Thyroid gland (tissue), 4 donors: ENCODE results near the gene SAT1. TPM values are rescaled to one million over a fixed set of nuclear protein-coding genes. Genes with fewer than 3 reads are reported as not detected.

Experiments used
- DNase-seq, 2 donors: peaks; one replicate each; pipeline ENCODE4 v3.0.0-alpha.2; 2019
- H3K27ac ChIP-seq, 3 donors: fragments of 200-600 bp; sonication (generic); 1 replicate in 2 of 3; 2 replicates in 1 of 3; pipeline ENCODE4 v1.5.1; 2016 to 2019; ENCODE audit warnings: mild to moderate bottlenecking in 1 of 3, moderate library complexity in 1 of 3
- H3K27me3 ChIP-seq: fragments of 200-600 bp; sonication (generic); one replicate; pipeline ENCODE4 v1.5.1; 2019
- H3K36me3 ChIP-seq, 2 donors: fragments of 200-600 bp; sonication (generic); one replicate each; pipeline ENCODE4 v1.5.1; 2016 to 2019
- H3K4me1 ChIP-seq, 2 donors: fragments of 200-600 bp; sonication (generic); one replicate each; pipeline ENCODE4 v1.5.1; 2017 to 2019
- H3K4me3 ChIP-seq, 3 donors: fragments of 200-600 bp; sonication (generic); replicated peaks in 1 of 3; 1 replicate in 2 of 3; 2 replicates in 1 of 3; pipeline ENCODE4 v1.5.1; 2016; ENCODE audit warnings: mild to moderate bottlenecking in 1 of 3
- H3K9me3 ChIP-seq: fragments of 200-600 bp; sonication (generic); one replicate; pipeline ENCODE4 v1.5.1; 2017
- POLR2A ChIP-seq, 2 donors: fragments of 450-650 bp; IDR thresholded peaks; one replicate each; pipeline ENCODE4 v1.6.1; 2017; ENCODE audit warnings: antibody characterized with exemption in 2 of 2, mild to moderate bottlenecking in 2 of 2, moderate library complexity in 1 of 2
- WGBS, 2 donors: methylation state at CpG; one replicate each; pipeline ENCODE4 v1.1.5; 2017; 5-methylcytosine and 5-hydroxymethylcytosine counted together
- intact Hi-C: fragments of 100-400 bp; cut with DNase I; formaldehyde crosslinking; loops from one replicate; pipeline ENCODE4 v1.15.1; 2023
- small RNA-seq: library from RNA; depleted of rRNA; stranded (forward); fragments of <200 nt; gene quantifications from one replicate; pipeline ENCODE3, GENCODE V24; 2016
- total RNA-seq, 4 donors: library from RNA; depleted of rRNA; stranded (reverse); fragments of >200 nt; gene quantifications; one replicate each; pipeline ENCODE4 v1.2.3, GENCODE V29; 2016
- TF ChIP-seq, protein P1 (sequence below), 6 experiments: fragments of 200-600 bp in 3 of 6; fragments of 450-650 bp in 3 of 6; sonication (generic) in 3 of 6; IDR thresholded peaks; one replicate each; pipeline ENCODE4 v1.5.1; 2016 to 2019; ENCODE audit warnings: antibody characterized with exemption in 6 of 6, mild to moderate bottlenecking in 2 of 6, inconsistent platforms in 1 of 6, moderate library complexity in 1 of 6

Gene SAT1
- total RNA-seq, 4 donors from 2014 or later, result 768 to 1,187 (median 831) TPM

- DNase-seq, result no peak
- Histone ChIP-seq H3K27ac (no peak overlapping the region), H3K4me3 (no peak overlapping the region), H3K9me3 (no peaks in the 10 kb centered on the region), H3K27me3 (no peaks in the 10 kb centered on the region), H3K36me3 (no peaks in the 10 kb centered on the region), H3K4me1 (no peaks in the 10 kb centered on the region)
- TF ChIP-seq POLR2A (IDR thresholded peaks at IDR 0.05), result no peak
- TF ChIP-seq, protein P1, sequence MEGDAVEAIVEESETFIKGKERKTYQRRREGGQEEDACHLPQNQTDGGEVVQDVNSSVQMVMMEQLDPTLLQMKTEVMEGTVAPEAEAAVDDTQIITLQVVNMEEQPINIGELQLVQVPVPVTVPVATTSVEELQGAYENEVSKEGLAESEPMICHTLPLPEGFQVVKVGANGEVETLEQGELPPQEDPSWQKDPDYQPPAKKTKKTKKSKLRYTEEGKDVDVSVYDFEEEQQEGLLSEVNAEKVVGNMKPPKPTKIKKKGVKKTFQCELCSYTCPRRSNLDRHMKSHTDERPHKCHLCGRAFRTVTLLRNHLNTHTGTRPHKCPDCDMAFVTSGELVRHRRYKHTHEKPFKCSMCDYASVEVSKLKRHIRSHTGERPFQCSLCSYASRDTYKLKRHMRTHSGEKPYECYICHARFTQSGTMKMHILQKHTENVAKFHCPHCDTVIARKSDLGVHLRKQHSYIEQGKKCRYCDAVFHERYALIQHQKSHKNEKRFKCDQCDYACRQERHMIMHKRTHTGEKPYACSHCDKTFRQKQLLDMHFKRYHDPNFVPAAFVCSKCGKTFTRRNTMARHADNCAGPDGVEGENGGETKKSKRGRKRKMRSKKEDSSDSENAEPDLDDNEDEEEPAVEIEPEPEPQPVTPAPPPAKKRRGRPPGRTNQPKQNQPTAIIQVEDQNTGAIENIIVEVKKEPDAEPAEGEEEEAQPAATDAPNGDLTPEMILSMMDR (IDR thresholded peaks at IDR 0.05), result no peak
- intact Hi-C loops, result no loop called here
Measured at GRCh38 chrX:23826653-23827052, 43.7 kb downstream of the SAT1 start.

DNA sequence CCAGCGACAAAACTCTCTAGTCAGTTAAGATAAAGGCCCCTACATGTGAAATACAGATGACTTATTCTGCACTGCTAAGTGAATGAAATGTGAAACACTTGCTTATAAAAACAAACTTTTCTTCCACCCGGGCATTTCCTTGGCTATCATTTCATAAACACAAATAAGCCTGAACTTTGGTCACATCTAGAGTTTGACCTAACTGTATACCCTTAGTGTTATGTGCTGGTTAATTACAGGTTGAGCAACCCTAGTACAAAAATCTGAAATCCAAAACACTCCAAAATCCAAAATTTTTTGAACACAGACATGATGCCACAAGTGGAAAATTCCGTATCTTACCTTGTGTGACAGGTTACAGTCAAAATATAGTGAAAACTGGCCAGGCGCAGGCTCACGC, 45.9 kb downstream of the SAT1 start:
- Histone ChIP-seq H3K9me3 (no peaks in the 10 kb centered on the region), H3K4me3 (no peak overlapping the region), H3K36me3 (no peaks in the 10 kb centered on the region), H3K27ac (peak overlapping the region in 1 of 3 donors; percentile 36), H3K4me1 (no peaks in the 10 kb centered on the region), H3K27me3 (no peaks in the 10 kb centered on the region)
- WGBS, 2 donors, result 75 to 83% methylated on average over 4 to 5 of the region's 5 CpGs
- DNase-seq, result no peak
- intact Hi-C loops, result no loop called here
- TF ChIP-seq, protein P1 (IDR thresholded peaks at IDR 0.05), result no peak
- TF ChIP-seq POLR2A (IDR thresholded peaks at IDR 0.05), result no peak

DNA sequence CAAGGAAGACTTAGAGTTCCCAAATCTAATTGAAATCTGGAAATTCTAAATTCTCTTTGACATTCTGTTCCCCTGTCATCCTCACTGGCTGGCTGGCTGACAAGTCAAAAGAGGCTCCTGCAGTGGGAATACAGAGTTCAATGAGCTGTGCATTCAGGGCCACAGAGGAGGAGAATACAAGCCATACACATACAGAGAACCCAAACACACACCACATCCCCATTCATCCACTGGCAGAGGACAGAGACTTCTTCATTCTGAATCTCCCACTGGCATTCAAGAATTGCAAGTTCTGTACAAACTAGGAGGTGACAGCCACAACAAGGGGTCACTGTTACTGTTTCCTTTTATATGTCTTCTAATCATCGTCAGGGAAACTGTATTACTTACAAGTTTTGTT, 49.7 kb downstream of the SAT1 start:
- intact Hi-C loops, result no loop called here
- H3K27me3 ChIP-seq, result no peaks in the 10 kb centered on the region
- WGBS, 2 donors, result 72 to 93% methylated on average over 1 of the region's 1 CpG
- H3K36me3 ChIP-seq, result no peaks in the 10 kb centered on the region
- TF ChIP-seq, protein P1 (IDR thresholded peaks at IDR 0.05), result no peak
- no peak for TF ChIP-seq POLR2A (IDR thresholded peaks at IDR 0.05)
- peak; percentile 35 for DNase-seq
- H3K9me3 ChIP-seq, result no peaks in the 10 kb centered on the region
- H3K27ac ChIP-seq, result no peak overlapping the region
- no peak overlapping the region for H3K4me3 ChIP-seq
- H3K4me1 ChIP-seq, result no peaks in the 10 kb centered on the region

Small RNAs within 50 kb of the gene (small RNA-seq; reads per million reads assigned to genes)
- gene RF00019, result not detected

Other genes starting within 250 kb of the SAT1 start
- gene PRDX4, start 115.7 kb upstream of the SAT1 start, total RNA-seq, result 100 to 1,000 TPM in 2 of 4 donors, 10 to 100 TPM in 2; 64.5 to 146 (median 109) TPM
- 10 to 100 TPM; 50.1 to 73.9 (median 62.8) TPM for gene ACOT9, start 39.9 kb upstream of the SAT1 start, total RNA-seq
- gene APOO, start 124.8 kb downstream of the SAT1 start, total RNA-seq, result 10 to 100 TPM; 12.6 to 34.8 (median 22.5) TPM
- under 1 TPM in 1 of 4 donors, not detected in 3; 0.40 TPM for gene CXorf58, start 124.8 kb downstream of the SAT1 start, total RNA-seq
- 10 to 100 TPM; 12.4 to 19.4 (median 13.7) TPM for gene KLHL15, start 244.0 kb downstream of the SAT1 start, total RNA-seq